ENCODE measurements around the gene CGB2. TPM values are rescaled to one million over a fixed set of nuclear protein-coding genes. Genes with fewer than 3 reads are reported as not detected.
"Not testable (repeated sequence)": the region's sequence is repeated elsewhere in the genome, so short reads cannot be mapped to it uniquely, and the experiment has no call there.

The CGB2 gene
- total RNA-seq, 1 donor from 2014 or later, result not detected

- no peak for DNase-seq
These were observed 37.3 kb downstream of the CGB2 start for GRCh38 chr19:49069026-49069425.

DNA sequence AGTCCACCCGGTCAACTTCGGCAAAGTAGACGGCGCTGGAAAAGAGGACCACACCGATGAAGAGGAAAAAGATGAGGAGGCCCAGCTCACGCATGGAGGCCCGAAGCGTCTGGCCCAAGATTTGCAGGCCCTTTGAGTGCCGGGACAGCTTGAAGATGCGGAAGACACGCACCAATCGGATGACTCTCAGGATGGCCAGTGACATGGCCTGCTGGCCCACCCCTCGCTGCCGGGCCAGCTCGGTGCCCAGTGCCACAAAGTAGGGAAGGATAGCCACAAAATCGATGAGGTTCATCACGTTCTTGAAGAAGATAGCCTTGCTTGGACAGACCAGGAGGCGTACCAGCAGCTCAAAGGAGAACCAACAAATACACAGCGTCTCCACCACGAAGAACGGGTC lies 38.7 kb downstream of the CGB2 start:
- no peak for DNase-seq

- no peak for DNase-seq
These were observed 40.3 kb downstream of the CGB2 start for GRCh38 chr19:49071860-49072547.

- no peak for DNase-seq
These were observed 42.1 kb downstream of the CGB2 start for GRCh38 chr19:49073514-49074378.

DNA sequence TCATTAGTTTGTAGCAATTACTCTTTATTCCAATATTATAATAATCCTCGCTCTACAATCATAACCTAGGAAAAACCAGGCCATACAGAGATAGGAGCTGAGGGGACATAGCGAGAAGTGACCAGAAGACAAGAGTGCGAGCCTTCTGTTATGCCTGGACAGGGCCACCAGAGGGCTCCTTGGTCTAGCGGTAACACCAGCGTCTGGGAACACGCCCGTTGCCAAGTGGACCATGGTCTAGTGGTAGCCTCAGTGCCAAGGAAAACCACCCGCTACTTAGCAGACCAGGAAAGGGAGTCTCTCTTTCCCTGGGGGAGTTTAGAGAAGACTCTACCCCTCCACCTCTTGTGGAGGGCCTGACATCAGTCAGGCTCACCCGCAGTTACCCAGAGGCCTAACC lies 43.2 kb downstream of the CGB2 start:
- DNase-seq, result not testable (repeated sequence)

- no peak for DNase-seq
These were observed 48.7 kb downstream of the CGB2 start for GRCh38 chr19:49080392-49080791.

DNA sequence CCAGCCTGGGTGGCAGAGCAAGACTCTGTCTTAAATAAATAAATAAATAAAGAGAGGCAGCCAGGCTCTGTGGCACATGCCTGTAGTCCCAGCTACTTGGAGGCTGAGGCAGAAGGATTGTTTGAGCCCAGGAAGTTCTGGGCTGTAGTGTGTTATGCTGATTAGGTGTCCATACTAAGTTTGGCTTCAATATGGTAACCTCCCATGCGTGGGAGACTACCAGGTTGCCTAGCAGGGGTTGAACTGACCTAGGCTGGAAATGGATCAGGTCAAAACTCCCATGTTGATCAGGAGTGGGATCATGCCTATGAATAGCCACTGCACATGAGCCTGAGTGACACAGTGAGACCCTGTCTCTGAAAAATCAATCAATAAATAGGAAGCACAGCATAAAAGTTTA lies 49.6 kb downstream of the CGB2 start:
- no peak for DNase-seq

Small RNAs within 50 kb of the gene (small RNA-seq; reads per million reads assigned to genes)
- gene MIR6798 (ENCODE audit: low replicate concordance), result not detected
- not detected for gene RN7SL708P (ENCODE audit: low replicate concordance)

Other genes starting within 250 kb of the CGB2 start
- 19.0 TPM for gene BCAT2, start 220.9 kb upstream of the CGB2 start, total RNA-seq
- 3.4 TPM for gene HSD17B14, start 195.4 kb upstream of the CGB2 start, total RNA-seq
- 8.4 TPM for gene PLEKHA4, start 163.3 kb upstream of the CGB2 start, total RNA-seq
- 58.4 TPM for gene PPP1R15A, start 159.5 kb upstream of the CGB2 start, total RNA-seq
- gene TULP2, start 133.1 kb upstream of the CGB2 start, total RNA-seq, result 0.10 TPM
- 97.8 TPM for gene NUCB1, start 131.6 kb upstream of the CGB2 start, total RNA-seq
- gene DHDH, start 98.2 kb upstream of the CGB2 start, total RNA-seq, result not detected
- 22.9 TPM for gene BAX, start 77.0 kb upstream of the CGB2 start, total RNA-seq
- 828 TPM for gene FTL, start 66.6 kb upstream of the CGB2 start, total RNA-seq
- gene GYS1, start 38.6 kb upstream of the CGB2 start, total RNA-seq, result 42.4 TPM
- gene RUVBL2, start 38.0 kb upstream of the CGB2 start, total RNA-seq, result 58.9 TPM
- not detected for gene LHB, start 14.8 kb upstream of the CGB2 start, total RNA-seq
- not detected for gene CGB3, start 7.6 kb upstream of the CGB2 start, total RNA-seq
- not detected for gene CGB1, start 5.0 kb downstream of the CGB2 start, total RNA-seq
- not detected for gene CGB5, start 12.0 kb downstream of the CGB2 start, total RNA-seq
- not detected for gene CGB8, start 17.2 kb downstream of the CGB2 start, total RNA-seq
- gene CGB7, start 25.9 kb downstream of the CGB2 start, total RNA-seq, result 0.49 TPM
- gene NTF4, start 32.9 kb downstream of the CGB2 start, total RNA-seq, result 1.9 TPM
- 0.79 TPM for gene KCNA7, start 40.8 kb downstream of the CGB2 start, total RNA-seq
- 121 TPM for gene SNRNP70, start 53.6 kb downstream of the CGB2 start, total RNA-seq
- 8.6 TPM for gene LIN7B, start 82.5 kb downstream of the CGB2 start, total RNA-seq
- gene C19orf73, start 87.3 kb downstream of the CGB2 start, total RNA-seq, result 0.30 TPM
- gene PPFIA3, start 87.7 kb downstream of the CGB2 start, total RNA-seq, result 12.3 TPM
- 13.6 TPM for gene HRC, start 123.5 kb downstream of the CGB2 start, total RNA-seq
- 24.0 TPM for gene TRPM4, start 125.9 kb downstream of the CGB2 start, total RNA-seq